LNCAP (cell line): Measurements from ENCODE around the gene CCDC78.

ENCODE experiments used
- CTCF ChIP-seq: fragments of 450-650 bp; IDR thresholded peaks from 2 replicates; pipeline ENCODE4 v1.5.1; 2017; ENCODE audit warnings: mild to moderate bottlenecking

The CCDC78 gene

GRCh38 chr16:720990-721764 is 5.1 kb downstream of the CCDC78 start, which contains the start of gene ANTKMT:
ANTKMT (plus strand) TSS chr16:721146; CDS start chr16:721275, 129 bp downstream.
- no peak for TF ChIP-seq CTCF

- no peak for TF ChIP-seq CTCF
Measured at GRCh38 chr16:720447-720989, 5.7 kb downstream of the CCDC78 start.

- peak; percentile 35; the same call in 1 of the 2 replicates for TF ChIP-seq CTCF
Measured at GRCh38 chr16:719815-720446, 6.3 kb downstream of the CCDC78 start.

GRCh38 chr16:718922-719321 is 7.3 kb downstream of the CCDC78 start:
- TF ChIP-seq CTCF = no peak

- TF ChIP-seq CTCF = no peak
Measured at GRCh38 chr16:718389-718788, 7.9 kb downstream of the CCDC78 start.

GRCh38 chr16:717450-718245 is 8.6 kb downstream of the CCDC78 start:
- no peak for TF ChIP-seq CTCF

GRCh38 chr16:716768-717325 is 9.4 kb downstream of the CCDC78 start:
- TF ChIP-seq CTCF = no peak
